Colonic mucosa (tissue), 4 donors: ENCODE results near the gene RELT. TPM values are rescaled to one million over a fixed set of nuclear protein-coding genes. Genes with fewer than 3 reads are reported as not detected.

ENCODE experiments used
- DNase-seq: peaks from one replicate; pipeline ENCODE4 v3.0.0-alpha.2; 2020
- H3K27ac ChIP-seq: fragments of 200-600 bp; one replicate; pipeline ENCODE4 v1.8.0; 2021
- H3K27me3 ChIP-seq: fragments of 200-600 bp; one replicate; pipeline ENCODE4 v1.8.0; 2021
- H3K36me3 ChIP-seq: fragments of 200-600 bp; one replicate; pipeline ENCODE4 v1.8.0; 2021
- H3K4me1 ChIP-seq: fragments of 200-600 bp; one replicate; pipeline ENCODE4 v1.8.0; 2021; ENCODE audit warnings: mild to moderate bottlenecking
- H3K4me3 ChIP-seq: fragments of 200-600 bp; one replicate; pipeline ENCODE4 v1.8.0; 2021
- H3K9ac ChIP-seq, 2 donors: one replicate each; pipeline ENCODE4 v1.7.0; 2013; ENCODE audit warnings: control low read depth in 2 of 2, low read depth in 2 of 2, low read length in 2 of 2
- H3K9me3 ChIP-seq: fragments of 200-600 bp; one replicate; pipeline ENCODE4 v1.8.0; 2021
- CTCF ChIP-seq: fragments of 200-600 bp; IDR thresholded peaks from one replicate; pipeline ENCODE4 v1.8.0; 2022; ENCODE audit warnings: antibody characterized with exemption, mild to moderate bottlenecking
- intact Hi-C: fragments of 100-400 bp; cut with DNase I; formaldehyde crosslinking; loops from one replicate; pipeline ENCODE4 v1.14.1; 2022
- total RNA-seq, 2 donors: library from RNA; stranded (reverse); fragmentation: NEBNext Ultra II Directional in 1 of 2; extraction: Animal tissue kit (Norgen Biotek cat#: 25700) in 1 of 2; gene quantifications; one replicate each; pipeline ENCODE4 v1.2.1, GENCODE V29; 2021
- donor health status: healthy.
- donor health status: DM: no; HTN: no; CAD: no.
- donor health status: DM: no; HTN: no; CAD: no.

The RELT gene
- total RNA-seq, 2 donors from 2014 or later, result 4.0 to 7.1 TPM

DNA sequence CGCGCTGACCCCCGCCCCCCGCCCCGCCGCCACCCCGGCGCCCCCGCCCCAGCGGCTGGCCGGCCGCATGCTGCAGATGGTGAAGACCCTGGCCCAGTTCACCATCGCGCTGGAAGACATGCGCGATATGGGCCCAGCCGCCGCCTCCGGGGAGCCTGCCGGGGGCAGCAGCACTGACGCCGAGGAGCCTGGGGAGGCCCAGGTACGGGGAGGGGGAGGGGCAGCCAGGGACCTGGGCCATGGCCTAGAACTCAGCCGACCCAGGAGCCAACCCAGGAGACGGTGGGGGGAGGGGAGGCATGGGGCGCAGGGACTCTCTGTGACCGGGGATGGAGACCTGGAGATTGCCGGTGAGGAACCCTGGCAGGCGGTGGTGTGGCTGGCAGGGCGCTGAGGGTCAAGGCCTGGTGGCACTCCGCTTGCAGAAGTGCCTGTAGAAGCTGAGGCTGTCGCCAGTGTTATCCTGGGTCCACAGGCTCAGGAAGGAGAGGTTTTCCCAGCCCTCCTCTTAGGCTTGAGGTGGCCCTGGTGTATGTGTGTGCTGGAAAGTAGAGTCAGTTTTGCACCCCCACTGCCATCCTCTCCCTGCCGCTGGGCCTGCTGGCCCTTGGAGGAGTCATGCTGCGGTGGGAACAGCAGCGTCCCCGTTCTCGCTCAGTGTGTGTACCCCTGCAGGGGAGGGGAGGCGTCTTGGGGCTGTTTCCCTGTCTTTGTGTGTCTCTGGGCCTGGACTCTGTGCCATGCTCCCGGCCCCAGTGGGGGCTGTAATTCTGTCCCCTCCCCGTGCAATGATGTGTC, 32.9 kb upstream of the RELT start:
- TF ChIP-seq CTCF, result no peak
- Histone ChIP-seq H3K9ac (no peak overlapping the region), H3K36me3 (no peaks in the 10 kb centered on the region), H3K27me3 (no peaks in the 10 kb centered on the region), H3K4me3 (no peak overlapping the region), H3K4me1 (no peaks in the 10 kb centered on the region), H3K27ac (no peak overlapping the region), H3K9me3 (no peaks in the 10 kb centered on the region)
- DNase-seq, result no peak
- intact Hi-C loops, result no loop called here

DNA sequence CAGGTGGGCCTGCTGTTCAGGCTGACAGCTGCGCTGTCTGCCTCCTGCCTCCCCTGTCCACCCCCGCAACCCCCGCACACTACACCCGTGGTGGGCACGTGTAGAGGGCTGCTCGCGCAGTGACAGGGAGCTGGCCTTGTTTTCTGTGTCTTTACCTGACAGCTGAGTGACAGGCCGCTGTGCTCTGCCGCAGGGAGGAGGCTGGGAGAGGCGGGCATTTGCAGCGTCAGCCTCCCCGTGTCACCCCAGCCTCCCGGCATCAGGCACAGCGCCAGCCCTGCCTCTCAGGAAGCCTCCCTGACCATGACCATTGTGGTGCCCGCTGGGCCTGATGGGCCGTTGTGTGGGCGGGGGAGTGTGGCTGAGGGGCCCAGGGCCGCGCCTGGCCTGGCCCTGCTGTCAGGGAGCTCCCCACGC, 32.0 kb upstream of the RELT start:
- TF ChIP-seq CTCF, result no peak
- Histone ChIP-seq H3K27ac (no peak overlapping the region), H3K9ac (no peak overlapping the region), H3K9me3 (no peaks in the 10 kb centered on the region), H3K4me1 (no peaks in the 10 kb centered on the region), H3K4me3 (no peak overlapping the region), H3K36me3 (no peaks in the 10 kb centered on the region), H3K27me3 (no peaks in the 10 kb centered on the region)
- intact Hi-C loops, result no loop called here
- DNase-seq, result no peak

- H3K36me3 ChIP-seq, result no peaks in the 10 kb centered on the region
- H3K4me3 ChIP-seq, result no peak overlapping the region
- H3K9ac ChIP-seq, result no peak overlapping the region
- intact Hi-C loops, result no loop called here
- no peaks in the 10 kb centered on the region for H3K27me3 ChIP-seq
- H3K27ac ChIP-seq, result no peak overlapping the region
- no peak for TF ChIP-seq CTCF
- no peaks in the 10 kb centered on the region for H3K9me3 ChIP-seq
- H3K4me1 ChIP-seq, result no peaks in the 10 kb centered on the region
- DNase-seq, result no peak
These were observed 30.6 kb upstream of the RELT start for GRCh38 chr11:73345481-73346160.

- Histone ChIP-seq H3K27ac (no peak overlapping the region), H3K27me3 (no peaks in the 10 kb centered on the region), H3K4me1 (peaks cover 3% of the 10 kb centered on the region), H3K9ac (no peak overlapping the region), H3K9me3 (no peaks in the 10 kb centered on the region), H3K4me3 (no peak overlapping the region), H3K36me3 (no peaks in the 10 kb centered on the region)
- intact Hi-C loops, result no loop called here
- no peak for DNase-seq
- TF ChIP-seq CTCF, result no peak
These were observed 29.8 kb upstream of the RELT start for GRCh38 chr11:73346186-73346935.

DNA sequence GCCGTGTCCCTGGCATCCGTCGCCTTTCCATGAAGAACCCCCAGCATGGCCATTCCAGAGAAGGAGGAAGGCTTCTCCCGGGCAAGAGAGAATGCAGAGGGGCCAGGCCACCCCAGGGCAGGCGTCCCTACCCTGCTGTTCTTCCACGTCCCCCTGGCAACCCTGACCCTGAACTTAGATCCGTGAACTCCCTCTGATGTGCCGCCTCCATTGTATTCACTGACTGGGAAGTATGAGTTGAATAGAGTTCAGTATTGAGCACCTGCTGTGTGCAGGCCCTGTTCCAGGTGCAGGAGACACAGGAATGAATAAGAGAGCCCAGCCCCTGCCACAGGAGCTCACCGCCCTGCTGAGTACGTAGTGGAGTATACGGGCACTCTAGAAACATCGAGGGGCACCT, 29.1 kb upstream of the RELT start:
- H3K9me3 ChIP-seq, result no peaks in the 10 kb centered on the region
- no peak for DNase-seq
- no peak overlapping the region for H3K27ac ChIP-seq
- H3K36me3 ChIP-seq, result no peaks in the 10 kb centered on the region
- intact Hi-C loops, result no loop called here
- H3K4me1 ChIP-seq, result peaks cover 3% of the 10 kb centered on the region
- no peak for TF ChIP-seq CTCF
- no peak overlapping the region for H3K9ac ChIP-seq
- no peak overlapping the region for H3K4me3 ChIP-seq
- no peaks in the 10 kb centered on the region for H3K27me3 ChIP-seq
